Stimulated activated CD4-positive, alpha-beta T cell treated with anti-CD3 and anti-CD28 coated beads, Interleukin-15, amount 100 ng/mL, for 1 hour (primary cell): Measurements from ENCODE around the gene ENSA.
A peak's percentile ranks its signal among the peaks of the same experiment; 100 is the strongest.
"Not testable (repeated sequence)": the region's sequence is repeated elsewhere in the genome, so short reads cannot be mapped to it uniquely, and the experiment has no call there.

Source experiments
- DNase-seq, 2 donors: peaks; one replicate each; pipeline ENCODE4 v3.0.0-alpha.2; 2020; ENCODE audit warnings: low read depth in 1 of 2, low spot score in 1 of 2

ENSA gene

GRCh38 chr1:150629115-150629928 lies at the start of gene ENSA:
Gene ENSA (minus strand): TSS chr1:150629612. CDS start chr1:150629470, 142 bp downstream.
- peak; percentile 84 to 88 for DNase-seq

GRCh38 chr1:150678988-150679387 lies 49.6 kb upstream of the ENSA start:
- no peak for DNase-seq

GRCh38 chr1:150674881-150675280 lies 45.5 kb upstream of the ENSA start:
- no peak for DNase-seq

- no peak for DNase-seq
Observed at GRCh38 chr1:150663321-150663720, 33.9 kb upstream of the ENSA start.

- DNase-seq, result no peak
Observed at GRCh38 chr1:150662811-150663210, 33.4 kb upstream of the ENSA start.

- no peak for DNase-seq
Observed at GRCh38 chr1:150661156-150661555, 31.7 kb upstream of the ENSA start.

GRCh38 chr1:150660584-150660983 lies 31.2 kb upstream of the ENSA start:
- DNase-seq, result no peak

- DNase-seq, result not testable (repeated sequence)
Observed at GRCh38 chr1:150657064-150657463, 27.7 kb upstream of the ENSA start.

- DNase-seq, result not testable (repeated sequence)
Observed at GRCh38 chr1:150654635-150655034, 25.2 kb upstream of the ENSA start.

GRCh38 chr1:150650193-150650592 lies 20.8 kb upstream of the ENSA start:
- DNase-seq, result no peak

GRCh38 chr1:150649441-150650075 lies 20.1 kb upstream of the ENSA start:
- DNase-seq, result no peak

- no peak for DNase-seq
Observed at GRCh38 chr1:150642296-150642695, 12.9 kb upstream of the ENSA start.

GRCh38 chr1:150641126-150641815 lies 11.9 kb upstream of the ENSA start:
- DNase-seq, result not testable (repeated sequence)

GRCh38 chr1:150638430-150638829 lies 9.0 kb upstream of the ENSA start:
- DNase-seq, result not testable (repeated sequence)

- not testable (repeated sequence) for DNase-seq
Observed at GRCh38 chr1:150634839-150635622, 5.6 kb upstream of the ENSA start.

GRCh38 chr1:150628766-150629114 lies 672 bp downstream of the ENSA start:
- no peak for DNase-seq

- DNase-seq, result no peak
Observed at GRCh38 chr1:150627826-150628410, 1.5 kb downstream of the ENSA start.

GRCh38 chr1:150626150-150626549 lies 3.3 kb downstream of the ENSA start:
- no peak for DNase-seq

- DNase-seq, result not testable (repeated sequence)
Observed at GRCh38 chr1:150624546-150624945, 4.9 kb downstream of the ENSA start.

GRCh38 chr1:150624134-150624533 lies 5.3 kb downstream of the ENSA start:
- DNase-seq, result not testable (repeated sequence)
